Measurements from ENCODE around the gene TRAPPC2L.
"Not testable (repeated sequence)": the region's sequence is repeated elsewhere in the genome, so short reads cannot be mapped to it uniquely, and the experiment has no call there.

TRAPPC2L gene

DNA sequence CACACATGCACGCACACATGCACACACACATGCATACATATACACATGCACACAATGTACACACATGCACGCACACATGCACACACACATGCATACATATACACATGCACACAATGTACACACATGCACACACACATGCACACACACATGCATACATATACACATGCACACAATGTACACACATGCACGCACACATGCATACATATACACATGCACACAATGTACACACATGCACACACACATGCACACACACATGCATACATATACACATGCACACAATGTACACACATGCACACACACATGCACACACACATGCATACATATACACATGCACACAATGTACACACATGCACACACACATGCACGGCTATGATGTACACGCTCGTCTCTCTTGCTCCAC lies 37.3 kb downstream of the TRAPPC2L start:
- DNase-seq, result not testable (repeated sequence)

DNA sequence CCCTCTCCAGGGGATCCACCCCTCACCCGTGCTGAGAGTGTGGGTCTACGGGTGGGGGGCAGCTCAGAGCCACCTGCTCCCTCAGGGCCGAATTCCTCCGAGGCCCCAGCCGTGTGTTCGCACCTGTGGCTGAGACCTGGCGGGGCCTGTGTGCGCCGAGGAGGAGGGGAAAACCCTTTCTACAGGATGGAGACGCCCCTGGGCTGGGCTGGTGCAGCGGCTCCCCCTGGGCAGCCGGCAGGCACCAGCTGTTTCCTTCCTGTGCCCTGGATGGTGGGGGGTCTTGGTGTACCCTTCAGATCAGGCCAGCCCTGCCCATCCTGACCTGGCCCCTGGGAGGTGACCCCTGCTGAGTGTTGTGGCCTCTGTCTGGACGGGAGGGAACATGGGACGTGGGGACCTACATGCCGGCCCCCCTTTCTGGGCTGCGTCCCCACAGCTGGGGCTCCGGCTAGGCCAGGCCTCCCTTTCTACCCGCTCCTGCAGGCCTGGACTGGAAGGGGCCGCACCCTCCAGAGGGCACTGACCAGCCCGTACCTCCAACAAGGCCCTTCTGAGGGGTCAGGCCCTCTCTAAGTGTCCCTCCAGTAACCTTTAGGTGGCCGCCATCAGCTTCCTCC lies 37.9 kb downstream of the TRAPPC2L start:
- DNase-seq, result no peak

DNA sequence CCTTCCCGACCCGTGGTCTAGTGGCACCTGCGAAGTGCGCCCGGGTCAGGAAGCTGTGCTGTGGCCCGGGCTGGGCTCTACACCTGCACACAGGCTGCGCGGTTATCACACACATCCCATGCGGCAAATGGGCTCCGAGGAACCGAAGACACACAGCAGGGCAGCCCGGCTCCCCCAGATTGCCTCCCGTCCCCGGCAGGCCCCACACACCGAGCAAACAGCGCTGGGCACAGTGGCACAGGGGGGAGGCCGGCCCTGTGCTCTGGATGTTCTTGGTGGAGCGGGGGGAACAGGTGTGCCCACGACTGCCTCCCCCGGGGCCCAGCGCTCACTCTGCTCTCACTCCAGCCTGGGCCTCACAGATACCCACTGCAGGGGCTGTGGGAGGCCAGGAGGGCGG lies 38.4 kb downstream of the TRAPPC2L start:
- no peak for DNase-seq

DNA sequence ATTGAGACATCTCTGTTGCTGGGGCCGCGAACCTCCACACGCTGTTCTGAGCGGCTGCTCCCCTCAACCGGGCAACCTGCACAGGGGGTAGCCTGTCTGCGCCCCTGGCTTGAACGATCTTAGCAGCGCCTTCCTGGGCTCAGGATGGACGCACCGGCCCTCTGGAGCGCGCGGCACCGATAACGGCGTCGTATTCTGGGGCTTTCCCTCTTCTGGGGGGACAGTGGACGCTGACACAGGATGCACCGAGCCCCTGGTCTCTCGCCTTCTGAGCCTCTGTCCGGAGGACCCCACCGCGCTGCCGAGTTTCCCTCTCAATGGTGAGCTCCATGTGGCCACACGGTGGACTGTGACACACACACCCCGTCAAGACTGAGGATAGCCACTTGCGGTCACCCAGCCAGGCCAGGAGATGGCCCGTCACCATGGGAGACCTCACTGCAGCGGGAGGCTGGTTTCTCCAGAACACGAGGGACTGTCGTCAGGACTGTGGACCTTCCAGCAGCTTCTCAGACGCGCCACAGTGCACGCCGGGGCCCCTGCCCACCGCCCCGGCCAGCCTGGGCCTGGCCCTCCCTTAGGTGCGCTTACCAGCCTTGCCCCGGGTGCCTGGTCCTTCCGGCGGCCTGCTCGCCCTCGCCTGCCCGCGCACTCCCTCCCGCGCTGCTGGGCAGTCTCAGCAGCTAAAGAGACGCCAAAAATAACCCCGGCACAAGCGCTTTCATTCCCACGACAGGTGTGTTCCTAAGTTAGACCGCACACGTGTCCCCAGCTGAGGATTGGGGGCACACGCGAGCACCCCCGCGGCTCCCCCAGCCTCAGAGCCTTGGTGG lies 39.5 kb downstream of the TRAPPC2L start:
- DNase-seq, result no peak

DNA sequence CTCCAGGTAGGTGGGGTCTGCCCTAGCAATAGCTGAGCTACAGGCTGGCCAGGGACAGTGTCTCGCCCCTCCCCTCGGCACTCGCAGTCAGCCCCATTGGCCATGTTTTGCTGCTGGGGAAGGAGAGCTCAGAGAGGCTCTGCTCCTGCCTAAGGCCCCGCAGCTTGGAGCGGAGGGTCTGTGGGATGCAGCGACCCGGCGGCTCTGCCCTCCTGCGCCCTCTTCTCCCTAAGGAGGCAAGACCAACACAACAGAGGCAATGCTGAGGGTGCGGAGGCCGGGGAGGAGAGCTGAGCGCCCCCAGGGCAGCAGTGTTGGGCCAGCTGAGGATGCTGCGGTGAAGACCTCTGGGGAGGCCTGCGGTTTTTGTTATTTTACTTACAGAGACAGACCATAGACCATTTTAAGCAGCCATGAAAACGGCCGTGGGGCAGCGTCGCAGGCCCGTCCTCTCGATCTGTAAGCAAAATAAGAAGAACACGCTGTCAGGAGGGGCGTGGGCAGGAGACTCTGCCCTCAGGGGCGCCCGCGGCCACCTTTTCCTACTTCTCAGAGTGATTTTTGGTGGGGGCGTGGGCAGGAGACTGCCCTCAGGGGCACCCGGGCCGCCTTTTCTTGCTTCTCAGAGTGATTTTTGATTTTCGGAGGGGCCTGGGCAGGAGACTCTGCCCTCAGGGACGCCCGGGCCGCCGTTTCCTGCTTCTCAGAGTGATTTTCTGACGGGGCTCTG lies 40.9 kb downstream of the TRAPPC2L start:
- no peak for DNase-seq

DNA sequence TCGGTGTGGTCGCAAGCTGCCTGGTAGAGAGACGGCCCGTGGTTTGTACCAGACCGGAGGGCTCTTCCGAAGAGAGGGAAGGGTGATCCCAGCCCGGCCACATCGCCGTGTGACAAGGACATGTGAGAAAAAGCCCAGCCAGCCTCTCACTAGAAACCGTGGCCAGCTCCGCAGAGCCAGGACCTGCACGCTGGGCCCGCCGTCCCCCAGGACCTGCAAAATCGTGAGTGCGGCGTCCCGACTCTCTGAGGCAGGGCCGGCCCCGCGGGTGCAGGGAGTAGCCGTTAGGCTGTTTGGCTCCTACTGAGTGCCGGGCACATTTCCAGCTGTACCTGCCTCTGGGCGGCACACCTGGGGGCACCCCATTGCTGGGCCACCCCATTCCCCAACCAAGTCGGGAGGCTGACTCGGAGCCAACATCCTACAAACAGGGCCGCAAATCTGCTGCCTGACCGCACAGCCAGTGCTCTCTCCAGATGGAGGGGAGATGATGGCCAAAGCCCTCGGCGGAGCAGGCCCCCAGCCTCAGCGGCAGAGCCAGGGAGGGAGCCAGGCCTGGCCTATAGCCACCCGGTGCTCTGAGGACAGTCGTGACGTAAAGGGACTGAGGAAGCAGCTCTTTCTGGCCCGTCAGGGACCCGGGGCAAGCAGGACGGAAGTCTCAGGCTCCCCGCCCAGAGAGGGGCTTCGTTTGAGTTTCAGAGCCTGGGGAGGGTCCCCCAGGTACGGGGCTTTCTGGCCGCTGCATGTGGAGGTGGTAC lies 43.2 kb downstream of the TRAPPC2L start:
- DNase-seq, result no peak

DNA sequence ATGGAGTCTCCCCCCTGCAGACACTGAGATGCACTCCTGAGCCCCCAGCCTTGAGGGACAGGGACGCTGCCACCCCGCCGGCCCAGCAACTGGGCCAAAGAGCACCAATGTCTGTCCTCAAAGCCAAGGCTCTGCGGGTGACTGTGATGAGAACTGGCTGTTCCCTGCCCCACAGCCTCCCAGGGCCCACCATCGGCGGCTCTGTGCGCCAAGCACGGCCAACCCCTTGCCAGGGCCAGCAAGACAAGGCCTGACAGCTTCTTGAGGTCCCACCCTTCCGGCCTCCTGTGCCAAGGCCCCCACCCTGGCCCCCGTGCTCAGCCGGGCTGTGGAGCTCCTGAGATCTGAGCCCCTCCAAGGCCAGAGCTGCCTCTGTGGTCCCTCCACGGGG lies 43.7 kb downstream of the TRAPPC2L start:
- no peak for DNase-seq

DNA sequence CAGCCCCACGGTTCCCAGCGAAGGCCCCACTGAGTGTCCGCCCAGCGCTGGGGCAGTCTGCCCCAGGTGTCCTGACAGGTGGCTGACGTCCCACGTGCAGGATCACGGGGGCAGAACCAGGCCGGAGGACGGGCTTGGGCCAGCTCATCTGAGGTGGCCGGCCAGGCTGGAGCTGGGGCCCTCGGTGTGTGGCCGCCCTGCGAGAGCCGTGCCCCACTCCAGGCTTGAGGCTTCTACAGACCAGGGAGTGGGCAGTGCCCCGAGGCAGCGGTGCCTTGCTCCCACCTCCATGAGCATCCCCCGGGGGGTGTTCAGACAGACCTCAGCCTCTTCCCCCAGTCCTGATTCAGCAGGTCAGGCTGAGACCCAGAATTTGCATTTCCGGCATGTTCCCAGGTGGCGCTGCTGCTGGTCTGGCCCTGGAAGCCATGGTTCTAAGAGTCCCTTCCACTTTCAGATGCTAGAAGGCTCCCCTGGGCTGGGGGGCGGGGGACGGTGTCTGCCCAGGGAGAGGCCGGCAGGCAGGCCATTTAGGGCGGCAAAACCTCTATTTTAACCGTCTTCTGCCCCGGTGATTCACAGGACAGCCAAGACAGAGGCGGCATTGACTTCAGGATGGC lies 44.9 kb downstream of the TRAPPC2L start:
- DNase-seq, result no peak

DNA sequence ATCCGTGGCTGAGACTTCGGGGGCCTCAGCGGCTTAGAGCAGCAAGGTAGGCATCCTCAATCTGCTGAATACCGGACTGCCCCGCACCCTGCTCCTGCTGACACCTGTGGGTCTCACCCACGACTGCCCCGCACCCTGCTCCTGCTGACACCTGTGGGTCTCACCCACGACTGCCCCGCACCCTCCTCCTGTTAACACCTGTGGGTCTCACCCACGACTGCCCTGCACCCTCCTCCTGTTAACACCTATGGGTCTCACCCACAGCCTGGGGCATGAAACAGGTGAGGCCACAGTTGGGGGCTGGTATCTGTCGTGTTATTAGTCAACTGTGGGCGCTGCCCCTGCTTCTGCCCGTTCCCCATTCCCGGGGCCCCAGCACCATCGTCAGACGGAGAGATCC lies 45.8 kb downstream of the TRAPPC2L start:
- DNase-seq, result no peak

DNA sequence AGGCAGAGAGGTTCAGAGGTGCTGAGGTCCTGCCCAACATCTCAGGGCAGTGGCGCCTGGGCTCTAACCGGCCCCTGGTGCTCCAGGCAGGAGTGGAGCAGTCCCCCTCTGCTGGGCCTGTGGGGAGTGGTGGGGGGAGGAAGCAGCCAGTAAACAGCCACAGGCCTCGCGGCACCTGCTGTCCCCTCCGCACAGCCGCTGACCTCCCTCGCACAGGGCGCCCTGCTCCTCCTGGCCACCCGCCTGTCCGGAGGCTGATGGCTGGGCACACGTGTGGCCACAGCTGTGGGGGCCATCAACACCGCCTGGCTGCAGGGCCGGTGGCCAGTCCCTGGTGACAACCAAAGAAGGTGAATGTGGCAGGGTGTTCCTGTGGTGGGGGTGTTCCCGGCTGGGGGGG lies 46.3 kb downstream of the TRAPPC2L start:
- no peak for DNase-seq

DNA sequence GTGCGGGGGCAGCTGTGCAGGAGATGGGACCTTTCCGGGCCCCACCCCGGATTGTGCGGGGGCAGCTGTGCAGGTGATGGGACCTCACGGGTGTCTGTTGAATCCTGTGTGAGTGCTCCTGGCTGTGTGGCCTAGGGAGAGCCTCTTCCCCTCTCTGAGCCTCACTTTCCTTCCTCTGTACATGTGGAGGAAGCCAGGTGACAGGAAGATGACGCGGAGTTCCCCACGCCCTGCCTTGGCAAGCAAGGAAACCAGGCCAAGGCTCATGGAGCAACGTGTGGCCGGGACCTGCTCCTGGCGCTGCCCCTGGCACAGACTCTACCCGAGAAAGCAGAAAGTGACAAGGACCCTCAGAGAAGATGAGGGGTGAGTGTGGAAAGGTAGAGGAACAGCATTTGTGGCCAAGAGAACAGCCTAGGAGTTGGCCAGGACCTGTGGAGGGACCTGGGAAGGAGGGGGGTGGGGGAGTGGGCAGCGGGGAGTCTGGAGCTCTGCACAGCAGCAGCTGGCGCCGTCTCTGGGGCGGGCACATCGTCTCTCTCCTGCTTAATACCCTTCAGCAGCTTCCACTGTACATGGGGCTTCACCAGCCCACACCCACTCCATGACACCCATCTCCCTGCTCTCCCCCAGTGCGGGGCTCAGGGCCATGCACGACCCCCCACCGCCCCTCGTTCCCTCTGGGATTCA lies 47.9 kb downstream of the TRAPPC2L start:
- no peak for DNase-seq

DNA sequence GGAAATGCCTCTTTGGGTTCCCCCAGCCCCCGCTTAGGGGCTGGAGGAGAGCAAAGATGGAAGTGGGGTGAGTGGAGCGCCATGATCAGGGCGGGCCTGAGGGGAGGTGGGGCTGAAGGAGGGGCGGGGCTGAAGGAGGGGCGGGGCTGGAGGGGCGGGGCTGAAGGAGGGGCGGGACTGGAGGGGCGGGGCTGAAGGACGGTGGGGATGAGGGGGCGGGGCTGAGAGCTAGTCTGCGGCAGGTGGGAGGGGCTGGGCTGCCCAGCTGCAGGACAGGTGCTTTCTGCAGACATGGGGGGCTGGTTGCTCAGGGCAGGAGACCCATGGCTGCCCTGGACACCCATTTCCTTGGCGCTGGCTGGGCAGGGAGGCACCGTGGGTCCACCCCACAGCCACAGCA lies 48.6 kb downstream of the TRAPPC2L start:
- no peak for DNase-seq

DNA sequence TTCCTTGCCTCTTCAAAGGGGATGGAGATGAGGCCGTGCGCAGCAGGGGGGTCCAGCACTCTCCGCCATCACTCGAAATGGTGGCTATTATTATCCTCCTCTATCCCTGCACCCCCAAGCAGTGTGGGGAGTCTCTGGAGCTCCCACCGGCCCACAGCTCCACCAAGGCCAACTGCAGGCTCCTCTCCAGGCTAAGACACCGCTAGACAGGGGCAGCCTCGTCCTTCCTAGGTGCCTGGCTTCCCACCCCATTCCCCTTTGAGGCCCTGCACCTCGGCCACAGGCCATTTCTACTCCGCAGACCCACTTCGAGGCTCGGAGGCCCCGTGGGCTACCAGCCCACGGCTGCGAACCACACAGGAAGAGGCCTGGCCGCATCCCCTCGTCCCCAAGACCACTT lies 49.1 kb downstream of the TRAPPC2L start:
- DNase-seq, result no peak

DNA sequence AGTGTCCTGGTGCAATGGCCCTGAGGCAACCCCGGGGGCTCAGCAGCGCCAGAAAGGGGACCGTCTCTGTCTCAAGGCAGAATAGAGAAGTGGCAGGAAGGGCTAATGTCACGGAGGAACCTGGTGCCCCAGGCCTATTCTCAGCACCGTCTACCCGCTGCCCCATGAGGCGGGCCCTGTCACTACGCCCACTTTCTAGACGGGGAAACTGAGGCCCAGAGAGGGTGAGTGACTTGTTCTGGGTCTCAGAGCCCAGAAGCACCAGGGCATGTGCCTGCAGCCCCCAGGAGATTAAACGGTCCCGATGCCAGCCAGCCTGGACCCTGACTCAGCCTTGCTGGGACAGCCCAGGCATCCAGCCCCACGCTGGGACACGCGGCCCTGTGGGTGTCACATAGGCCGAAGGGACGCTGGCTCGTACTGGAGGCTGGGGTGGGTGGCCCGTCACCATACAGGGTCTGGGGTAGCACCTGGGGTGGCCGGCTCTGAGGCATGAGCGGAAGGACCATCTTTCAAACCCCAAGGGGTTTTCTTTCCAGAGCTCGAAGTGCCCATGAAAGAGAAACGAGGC lies 49.7 kb downstream of the TRAPPC2L start:
- no peak for DNase-seq

DNA sequence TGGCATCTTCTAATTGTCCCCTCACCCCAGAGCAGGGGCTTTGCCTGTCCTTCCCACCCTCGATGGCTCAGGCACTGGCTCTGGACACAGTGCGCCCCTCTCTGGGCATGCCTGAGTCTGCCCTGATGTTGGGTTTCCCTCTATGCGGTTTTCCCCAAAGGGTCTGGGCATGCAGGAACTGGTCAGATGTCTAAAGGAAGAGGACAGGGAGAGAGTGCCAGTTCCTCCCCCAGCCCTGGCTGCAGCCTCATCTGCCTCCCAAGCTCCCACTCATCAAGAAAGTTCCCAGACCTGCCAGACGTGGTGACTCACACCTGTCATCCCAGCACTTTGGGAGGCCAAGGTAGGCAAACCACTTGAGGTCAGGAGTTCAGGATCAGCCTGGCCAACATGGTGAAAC lies 50.8 kb downstream of the TRAPPC2L start:
- DNase-seq, result no peak

DNA sequence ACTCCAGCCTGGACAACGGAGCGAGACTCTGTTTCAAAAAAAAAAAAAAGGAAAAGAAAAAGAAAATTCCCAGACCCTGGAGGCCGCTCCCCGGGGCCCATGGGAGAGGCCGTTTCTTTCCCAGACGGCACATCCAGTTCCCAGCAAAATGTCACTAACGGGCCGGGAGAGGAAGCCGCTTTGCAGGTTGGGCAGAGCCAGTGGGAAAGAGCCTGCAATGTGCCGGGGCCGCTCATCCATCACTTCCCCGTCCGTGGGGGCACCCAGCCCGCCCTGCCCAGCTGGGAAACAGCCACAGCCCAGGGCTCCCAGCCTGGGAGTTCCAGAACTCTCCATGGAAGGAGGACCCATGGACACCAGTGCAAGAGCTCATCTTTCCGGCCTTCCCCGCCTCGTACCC lies 51.4 kb downstream of the TRAPPC2L start:
- DNase-seq, result no peak

DNA sequence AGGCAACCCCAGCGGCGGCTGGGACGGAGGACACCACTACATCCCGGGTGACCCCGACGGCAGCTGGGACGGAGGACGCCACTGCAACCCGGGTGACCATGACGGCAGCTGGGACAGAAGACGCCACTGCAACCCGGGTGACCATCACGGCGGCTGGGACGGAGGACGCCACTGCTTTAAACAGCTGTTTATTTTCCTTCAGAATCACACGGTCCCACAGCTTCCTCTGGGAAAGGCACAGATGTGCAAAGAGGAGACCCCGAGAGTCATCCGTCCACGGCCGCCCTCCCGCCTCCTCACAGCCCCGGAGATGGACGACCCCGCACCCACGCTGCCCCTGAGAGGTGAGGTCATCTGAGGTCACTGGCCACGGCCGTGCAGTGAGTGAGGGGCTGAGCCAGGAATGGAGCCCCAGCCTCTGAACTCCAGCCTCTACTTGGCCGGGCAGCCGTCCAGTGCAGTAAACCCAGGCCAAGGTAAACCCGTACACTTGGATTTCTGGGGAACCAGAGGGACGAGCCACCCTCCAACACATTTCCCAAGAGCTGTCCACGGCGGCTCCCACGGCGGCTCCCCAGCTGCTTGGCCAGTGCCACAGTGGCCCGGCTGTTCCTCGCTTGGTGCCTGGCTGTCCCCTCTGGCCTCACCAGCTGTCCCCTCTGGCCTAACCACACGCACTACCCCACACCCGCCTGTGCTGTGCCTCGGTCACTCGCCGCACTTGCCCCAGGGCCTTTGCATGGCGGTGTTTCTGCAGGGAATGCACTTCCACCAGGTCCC lies 52.7 kb downstream of the TRAPPC2L start:
- DNase-seq, result no peak

DNA sequence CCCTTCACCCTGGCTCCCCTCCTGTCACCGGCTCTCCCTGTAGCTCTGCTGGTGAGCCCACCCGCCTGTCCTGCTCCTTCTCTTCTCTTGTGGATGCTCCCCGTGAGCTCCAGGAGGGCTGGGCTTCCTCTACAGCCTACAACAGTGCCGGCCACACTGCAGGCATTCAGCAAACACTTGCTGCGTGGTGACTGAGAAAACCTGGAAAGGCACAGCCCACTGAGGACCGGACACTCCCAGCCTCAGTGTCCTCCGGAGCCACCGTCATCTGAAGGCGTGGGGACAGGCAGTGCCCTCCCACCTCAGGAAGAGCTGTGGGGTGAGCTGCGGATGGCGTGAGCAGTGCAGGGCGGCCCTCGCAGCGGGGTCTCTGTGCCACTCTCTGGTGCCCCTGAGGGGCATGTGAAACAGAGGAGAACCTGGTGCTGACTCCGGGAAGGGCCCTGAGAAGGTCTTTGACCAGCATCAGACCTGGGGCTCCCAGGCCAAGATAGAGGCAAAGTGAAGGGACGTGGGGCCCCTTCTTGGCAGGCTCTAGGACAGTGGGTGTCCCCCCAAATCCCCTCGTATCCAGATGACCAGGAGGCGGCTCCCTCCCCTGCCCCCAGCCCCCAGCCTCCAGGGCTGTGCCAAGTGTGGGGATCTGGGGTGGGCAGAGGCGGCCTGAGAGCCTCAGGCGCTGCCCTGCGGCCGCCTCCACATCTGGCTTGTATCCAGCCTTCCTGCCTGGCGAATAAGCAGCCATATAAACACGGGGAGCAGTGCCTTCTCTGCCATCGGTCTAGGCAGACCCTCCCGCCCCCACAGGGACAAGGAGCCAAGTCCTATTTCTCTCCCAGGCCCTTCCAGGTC lies 53.6 kb downstream of the TRAPPC2L start:
- DNase-seq, result no peak

DNA sequence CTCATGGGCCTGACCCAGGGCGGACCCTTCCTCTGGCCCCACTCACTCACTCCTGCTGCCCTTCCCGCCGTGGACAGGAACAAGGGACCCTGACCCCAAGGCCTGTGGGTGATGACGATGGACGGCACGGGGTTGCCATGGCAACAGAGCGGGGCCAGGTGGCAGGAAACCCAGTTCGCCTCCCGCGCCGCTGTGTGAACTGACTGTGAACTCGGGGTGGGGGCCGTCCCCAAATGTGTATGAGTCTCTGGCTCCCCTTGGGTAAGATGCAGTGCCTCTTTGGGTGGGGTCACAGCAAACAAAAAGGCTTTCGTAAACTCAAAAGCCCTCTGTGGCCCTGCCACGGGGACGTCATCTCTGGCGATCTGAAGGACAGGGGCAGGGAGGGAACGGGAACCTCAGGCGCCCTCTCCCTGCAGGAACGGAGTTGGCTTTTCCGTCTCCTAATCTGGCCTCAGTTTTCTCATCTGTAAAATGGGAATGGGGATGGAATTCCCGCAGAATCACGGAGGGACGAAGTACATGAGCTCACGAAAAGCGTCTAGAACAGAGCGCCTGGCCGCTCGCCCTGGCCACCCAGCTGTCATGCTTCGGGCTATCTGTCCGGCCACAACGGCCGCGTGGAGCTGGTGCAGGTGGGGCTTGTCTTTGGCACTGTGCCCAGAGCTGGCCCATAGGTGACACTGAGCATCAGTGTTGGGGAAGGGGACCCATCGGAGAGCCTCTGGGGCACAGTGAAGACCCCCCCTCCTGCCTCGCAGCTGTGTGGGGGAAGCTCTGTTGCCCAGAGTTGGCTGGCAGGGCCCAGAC lies 54.4 kb downstream of the TRAPPC2L start:
- DNase-seq, result no peak
